C4-2B (cell line): Measurements from ENCODE around the gene KRTAP3-2.

Experiments
- H3K27ac ChIP-seq: fragments of 450-650 bp; 2 replicates; pipeline ENCODE4 v1.5.1; 2017
- CTCF ChIP-seq: fragments of 450-650 bp; conservative IDR thresholded peaks from 2 replicates; pipeline ENCODE4 v1.5.1; 2017; ENCODE audit warnings: mild to moderate bottlenecking
- ZFX ChIP-seq: fragments of 450-650 bp; IDR thresholded peaks from 2 replicates; pipeline ENCODE4 v1.6.1; 2017

KRTAP3-2 gene

DNA sequence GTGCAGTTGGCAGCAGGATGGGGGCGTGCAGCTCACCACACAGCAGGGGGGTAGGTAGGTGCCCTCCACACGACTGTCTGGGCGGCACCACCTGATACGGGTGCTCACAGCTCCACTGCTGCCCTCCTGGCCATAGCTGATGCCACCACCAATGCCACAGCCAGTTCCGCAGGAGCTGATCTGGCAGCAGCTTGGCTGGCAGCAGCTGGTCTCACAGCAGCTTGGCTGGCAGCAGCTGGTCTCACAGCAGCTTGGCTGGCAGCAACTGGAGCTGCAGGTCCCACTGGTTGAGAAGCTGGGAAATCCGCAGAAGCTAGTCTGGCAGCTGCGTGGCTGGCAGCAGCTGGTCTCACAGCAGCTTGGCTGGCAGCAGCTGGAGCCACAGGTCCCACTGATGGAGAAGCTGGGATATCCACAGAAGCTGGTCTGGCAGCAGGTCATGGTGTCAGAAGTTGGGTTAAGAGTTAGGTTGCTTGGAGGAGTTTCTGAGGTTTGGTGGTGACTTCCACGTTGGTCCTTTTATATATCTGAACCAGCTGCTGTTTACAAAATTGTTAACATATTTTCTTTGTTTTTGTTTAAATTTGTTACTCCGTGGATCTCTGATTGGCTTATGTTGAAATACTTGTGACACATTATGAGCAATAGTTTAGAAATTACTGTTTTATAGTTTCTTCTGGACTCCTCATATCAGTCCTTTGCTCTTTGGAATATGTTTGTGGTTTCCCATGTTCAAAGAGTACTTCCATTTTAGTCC, 27.2 kb upstream of the KRTAP3-2 start, which contains the start of gene KRTAP1-5:
Gene KRTAP1-5 (minus strand): TSS at position 494 of the 757 bp plus-strand sequence. CDS start 53 bp downstream, at position 441.
- TF ChIP-seq ZFX (no peak), CTCF (no peak)

DNA sequence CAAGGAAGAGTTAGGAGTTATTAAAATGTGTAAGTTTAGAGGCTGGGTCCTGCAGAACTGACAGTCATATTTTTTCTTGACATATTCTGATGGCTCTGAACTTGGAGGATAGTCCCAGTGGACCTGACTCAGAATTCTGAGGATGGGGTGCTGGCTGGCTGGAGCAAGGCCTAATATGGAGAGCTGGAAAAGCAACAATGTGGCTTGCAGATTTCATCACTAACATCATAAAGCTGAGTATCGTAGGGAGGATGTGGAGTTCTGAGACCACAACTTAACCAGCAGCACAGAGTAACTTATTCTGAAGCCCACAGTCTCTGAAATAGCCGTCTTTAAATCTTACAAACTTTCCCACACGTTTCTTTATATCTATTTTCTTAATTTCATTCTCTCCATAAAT, 25.0 kb upstream of the KRTAP3-2 start:
- no peak overlapping the region; the same call in 1 of the 2 replicates for H3K27ac ChIP-seq
- no peak for TF ChIP-seq ZFX
- no peak for TF ChIP-seq CTCF

More for the DNA sequence above, 27.2 kb upstream of the KRTAP3-2 start, which contains the start of gene KRTAP1-5:
- no peak within 1 kb of the TSS for H3K27ac ChIP-seq

GRCh38 chr17:41020336-41020735, 20.6 kb upstream of the KRTAP3-2 start:
- TF ChIP-seq CTCF (no peak), ZFX (no peak)
- H3K27ac ChIP-seq = no peak overlapping the region

GRCh38 chr17:41019415-41019814, 19.7 kb upstream of the KRTAP3-2 start:
- TF ChIP-seq ZFX = no peak
- TF ChIP-seq CTCF = no peak

GRCh38 chr17:41018541-41018940, 18.8 kb upstream of the KRTAP3-2 start:
- TF ChIP-seq CTCF (no peak), ZFX (no peak)
- no peak overlapping the region for H3K27ac ChIP-seq

More at GRCh38 chr17:41019415-41019814, 19.7 kb upstream of the KRTAP3-2 start:
- H3K27ac ChIP-seq = no peak overlapping the region

GRCh38 chr17:41016578-41017215, 17.0 kb upstream of the KRTAP3-2 start:
- H3K27ac ChIP-seq = no peak overlapping the region
- TF ChIP-seq ZFX = no peak
- TF ChIP-seq CTCF = no peak

DNA sequence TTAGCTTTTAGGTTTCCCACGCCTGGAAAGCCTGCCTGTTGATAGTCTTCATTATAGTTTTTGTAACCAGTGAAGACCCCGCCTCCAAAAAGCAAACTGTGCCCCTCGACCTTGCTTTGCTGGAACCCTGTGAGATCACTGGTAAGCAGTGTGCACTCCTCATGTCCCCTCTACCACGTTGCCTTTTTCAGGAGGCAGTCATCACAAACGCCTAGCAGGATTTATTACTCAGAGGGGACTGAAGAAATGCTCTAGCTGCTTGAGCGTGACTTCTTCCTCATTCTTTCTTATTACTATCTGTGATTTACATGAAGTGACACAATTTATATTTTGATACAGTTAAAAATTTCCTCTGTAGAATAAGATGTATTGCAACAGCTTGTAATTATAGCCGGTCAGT, 15.7 kb upstream of the KRTAP3-2 start:
- H3K27ac ChIP-seq = no peak overlapping the region
- TF ChIP-seq CTCF (no peak), ZFX (no peak)
